Calu3 (cell line): Measurements from ENCODE around the gene POLN. TPM values are rescaled to one million over a fixed set of nuclear protein-coding genes. Genes with fewer than 3 reads are reported as not detected.

Experiments
- BruUV-seq: library from RNA; stranded (reverse); fragments of 400-500 nt; replicated peaks from 2 replicates; lab custom pipeline; 2021; lab: Mats Ljungman, UMichigan
- CTCF ChIA-PET: fragments of 300-600 bp; sonication (Branson Sonifier 250); formaldehyde crosslinking; loops from one replicate; lab custom pipeline; 2022; ENCODE audit warnings: antibody characterized with exemption; lab: Charles Lee
- DNase-seq: peaks from one replicate; pipeline ENCODE4 v3.0.0; 2022
- H3K27ac Mint-ChIP-seq: one replicate; pipeline ENCODE4 v1.8.0; 2022; ENCODE audit warnings: mixed read lengths; ENCODE audit not compliant: unreplicated experiment
- H3K27me3 Mint-ChIP-seq: one replicate; pipeline ENCODE4 v1.8.0; 2022; ENCODE audit warnings: mixed read lengths; ENCODE audit not compliant: unreplicated experiment
- H3K36me3 Mint-ChIP-seq: one replicate; pipeline ENCODE4 v1.8.0; 2022; ENCODE audit warnings: mild to moderate bottlenecking, moderate library complexity, mixed read lengths; ENCODE audit not compliant: insufficient read depth, unreplicated experiment
- H3K4me1 Mint-ChIP-seq: one replicate; pipeline ENCODE4 v1.8.0; 2022; ENCODE audit warnings: mild to moderate bottlenecking, low read depth, mixed read lengths; ENCODE audit not compliant: unreplicated experiment
- H3K4me3 Mint-ChIP-seq: one replicate; pipeline ENCODE4 v1.8.0; 2022; ENCODE audit warnings: mild to moderate bottlenecking, low read depth, moderate library complexity, mixed read lengths; ENCODE audit not compliant: unreplicated experiment
- H3K9me3 Mint-ChIP-seq: one replicate; pipeline ENCODE4 v1.8.0; 2022; ENCODE audit warnings: low read depth, mixed read lengths; ENCODE audit not compliant: unreplicated experiment
- CTCF ChIP-seq: fragments of 200-600 bp; IDR thresholded peaks from one replicate; pipeline ENCODE4 v1.8.0; 2022; ENCODE audit warnings: antibody characterized with exemption; ENCODE audit not compliant: unreplicated experiment
- intact Hi-C: fragments of 100-400 bp; cut with micrococcal nuclease; formaldehyde crosslinking; loops from one replicate; pipeline ENCODE4 v1.10.0; 2022; ENCODE audit not compliant: unreplicated experiment
- total RNA-seq: library from RNA; stranded (reverse); gene quantifications from 2 replicates; pipeline ENCODE4 v1.2.3, GENCODE V29; 2022

POLN gene
- total RNA-seq, 1 experiment from 2014 or later: 4.1 TPM

DNA sequence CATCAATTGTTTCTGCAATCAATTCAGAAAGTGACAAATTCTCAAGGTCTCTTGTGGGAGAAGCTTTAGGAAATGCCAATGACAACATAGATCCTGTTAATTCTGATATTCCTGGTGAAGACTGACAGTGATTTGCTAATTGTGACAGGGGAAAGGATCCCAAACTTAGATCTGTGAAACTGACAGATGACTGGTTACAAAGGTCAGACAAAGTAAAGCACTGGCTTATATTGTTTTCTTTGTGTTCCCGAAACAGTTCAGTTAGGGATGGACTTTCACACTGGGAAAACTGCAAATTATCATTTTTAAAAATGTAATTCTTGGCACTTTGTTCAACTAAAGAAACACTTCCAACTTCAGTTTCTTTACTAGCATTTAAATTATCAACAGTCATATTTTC is 152.7 kb downstream of the POLN start:
- H3K27ac Mint-ChIP-seq: no peak overlapping the region
- CTCF ChIA-PET: no interaction called here
- BruUV-seq: no TSS peak
- no peaks in the 10 kb centered on the region for H3K4me1 Mint-ChIP-seq
- H3K36me3 Mint-ChIP-seq: no peaks in the 10 kb centered on the region
- DNase-seq: no peak
- H3K27me3 Mint-ChIP-seq: peaks cover 18% of the 10 kb centered on the region
- H3K4me3 Mint-ChIP-seq: no peak overlapping the region
- TF ChIP-seq CTCF: no peak
- intact Hi-C loops: no loop called here
- no peaks in the 10 kb centered on the region for H3K9me3 Mint-ChIP-seq

GRCh38 chr4:2087170-2087569 is 154.8 kb downstream of the POLN start:
- Mint-ChIP-seq H3K27ac (no peak overlapping the region), H3K36me3 (no peaks in the 10 kb centered on the region), H3K4me1 (no peaks in the 10 kb centered on the region), H3K9me3 (no peaks in the 10 kb centered on the region), H3K4me3 (no peak overlapping the region), H3K27me3 (peaks cover 35% of the 10 kb centered on the region)
- no peak for DNase-seq
- intact Hi-C loops: no loop called here
- no TSS peak for BruUV-seq
- no peak for TF ChIP-seq CTCF
- CTCF ChIA-PET: no interaction called here

DNA sequence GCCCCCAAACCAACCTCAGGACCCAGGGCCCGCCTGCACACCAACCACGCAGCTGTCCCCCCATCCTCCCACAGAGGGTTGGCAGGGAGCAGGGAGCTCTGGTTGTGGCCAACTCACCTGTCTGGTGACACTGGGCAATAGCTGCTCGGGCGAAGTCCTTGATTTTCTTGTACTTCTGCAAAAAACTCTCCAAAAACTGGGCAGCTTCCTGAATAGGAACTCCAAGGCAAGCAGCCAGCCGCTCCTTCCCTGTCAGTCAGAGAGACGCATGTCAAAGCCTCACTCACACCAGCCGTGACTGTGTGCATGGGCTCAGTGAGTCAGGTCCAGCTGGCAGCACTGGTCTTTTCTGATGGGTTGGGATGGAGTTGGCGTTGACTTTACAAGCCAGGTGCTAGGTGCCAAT is 156.4 kb downstream of the POLN start:
- H3K36me3 Mint-ChIP-seq: no peaks in the 10 kb centered on the region
- no peak for TF ChIP-seq CTCF
- CTCF ChIA-PET: no interaction called here
- H3K27me3 Mint-ChIP-seq: peaks cover 33% of the 10 kb centered on the region
- BruUV-seq: no TSS peak
- H3K4me1 Mint-ChIP-seq: no peaks in the 10 kb centered on the region
- H3K9me3 Mint-ChIP-seq: no peaks in the 10 kb centered on the region
- no peak overlapping the region for H3K27ac Mint-ChIP-seq
- no peak overlapping the region for H3K4me3 Mint-ChIP-seq
- intact Hi-C loops: no loop called here
- no peak for DNase-seq

GRCh38 chr4:2084316-2084715 is 157.6 kb downstream of the POLN start:
- intact Hi-C loops: no loop called here
- Mint-ChIP-seq H3K4me1 (no peaks in the 10 kb centered on the region), H3K27me3 (peaks cover 23% of the 10 kb centered on the region), H3K36me3 (no peaks in the 10 kb centered on the region), H3K9me3 (no peaks in the 10 kb centered on the region), H3K4me3 (no peak overlapping the region), H3K27ac (no peak overlapping the region)
- DNase-seq: no peak
- CTCF ChIA-PET: no interaction called here
- TF ChIP-seq CTCF: no peak
- BruUV-seq: no TSS peak

- intact Hi-C loops: no loop called here
- no peaks in the 10 kb centered on the region for H3K9me3 Mint-ChIP-seq
- H3K27me3 Mint-ChIP-seq: peaks cover 23% of the 10 kb centered on the region
- TF ChIP-seq CTCF: no peak
- H3K36me3 Mint-ChIP-seq: no peaks in the 10 kb centered on the region
- H3K27ac Mint-ChIP-seq: no peak overlapping the region
- CTCF ChIA-PET: no interaction called here
- BruUV-seq: no TSS peak
- no peaks in the 10 kb centered on the region for H3K4me1 Mint-ChIP-seq
- H3K4me3 Mint-ChIP-seq: no peak overlapping the region
- no peak for DNase-seq
These were observed 158.1 kb downstream of the POLN start for GRCh38 chr4:2083826-2084160.
